ENCODE data around the gene ARL14EP.

- TF ChIP-seq POLR2A (IDR thresholded peaks at IDR 0.05; ENCODE audit: low read length) (no peak), GATA1 (IDR thresholded peaks at IDR 0.05; ENCODE audit: low read depth, low read length) (no peak)
Observed at GRCh38 chr11:30322191-30322590, 713 bp upstream of the ARL14EP start.

All from erythroblast (primary cell).